ENCODE data around the gene ADAMTS12.
"Not testable (repeated sequence)": the region's sequence is repeated elsewhere in the genome, so short reads cannot be mapped to it uniquely, and the experiment has no call there.

Gene ADAMTS12

GRCh38 chr5:33891788-33892619, at the start of gene ADAMTS12:
ADAMTS12 (minus strand) TSS chr5:33891990; CDS start chr5:33891856, 134 bp downstream.
- in situ Hi-C loops (cut with MboI; ENCODE audit: low sequenced_read_pairs), result no loop called here

- in situ Hi-C loops (cut with MboI; ENCODE audit: low sequenced_read_pairs), result loop anchor here (25.0 kb wide), 1 partner anchor 504 kb away; the partner anchor contains the start of gene TARS1
Measured at GRCh38 chr5:33941090-33941489, 49.3 kb upstream of the ADAMTS12 start.

- in situ Hi-C loops (cut with MboI; ENCODE audit: low sequenced_read_pairs), result loop anchor here (25.0 kb wide), 1 partner anchor 502 kb away; the partner anchor contains the start of gene TARS1
Measured at GRCh38 chr5:33939556-33940262, 47.9 kb upstream of the ADAMTS12 start.

GRCh38 chr5:33938881-33939280, 47.1 kb upstream of the ADAMTS12 start:
- in situ Hi-C loops (cut with MboI; ENCODE audit: low sequenced_read_pairs), result loop anchor here (25.0 kb wide), 1 partner anchor 502 kb away; the partner anchor contains the start of gene TARS1

- in situ Hi-C loops (cut with MboI; ENCODE audit: low sequenced_read_pairs), result loop anchor here (25.0 kb wide), 1 partner anchor 501 kb away; the partner anchor contains the start of gene TARS1
Measured at GRCh38 chr5:33938507-33938796, 46.7 kb upstream of the ADAMTS12 start.

DNA sequence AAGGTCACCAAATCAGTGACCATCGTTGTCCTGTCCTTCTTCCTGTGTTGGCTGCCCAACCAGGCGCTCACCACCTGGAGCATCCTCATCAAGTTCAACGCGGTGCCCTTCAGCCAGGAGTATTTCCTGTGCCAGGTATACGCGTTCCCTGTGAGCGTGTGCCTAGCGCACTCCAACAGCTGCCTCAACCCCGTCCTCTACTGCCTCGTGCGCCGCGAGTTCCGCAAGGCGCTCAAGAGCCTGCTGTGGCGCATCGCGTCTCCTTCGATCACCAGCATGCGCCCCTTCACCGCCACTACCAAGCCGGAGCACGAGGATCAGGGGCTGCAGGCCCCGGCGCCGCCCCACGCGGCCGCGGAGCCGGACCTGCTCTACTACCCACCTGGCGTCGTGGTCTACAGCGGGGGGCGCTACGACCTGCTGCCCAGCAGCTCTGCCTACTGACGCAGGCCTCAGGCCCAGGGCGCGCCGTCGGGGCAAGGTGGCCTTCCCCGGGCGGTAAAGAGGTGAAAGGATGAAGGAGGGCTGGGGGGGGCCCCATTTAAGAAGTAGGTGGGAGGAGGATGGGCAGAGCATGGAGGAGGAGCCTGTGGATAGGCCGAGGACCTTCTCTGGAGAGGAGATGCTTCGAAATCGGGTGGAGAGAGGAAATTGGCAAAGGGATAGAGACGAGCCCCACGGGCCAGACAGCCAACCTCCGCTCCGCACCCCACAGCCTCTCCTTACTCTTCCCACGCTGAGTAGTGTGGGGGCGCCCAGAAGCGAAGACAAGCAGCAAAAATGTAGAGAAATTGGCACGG, 46.1 kb upstream of the ADAMTS12 start:
- in situ Hi-C loops (cut with MboI; ENCODE audit: low sequenced_read_pairs), result loop anchor here (25.0 kb wide), 1 partner anchor 501 kb away; the partner anchor contains the start of gene TARS1

DNA sequence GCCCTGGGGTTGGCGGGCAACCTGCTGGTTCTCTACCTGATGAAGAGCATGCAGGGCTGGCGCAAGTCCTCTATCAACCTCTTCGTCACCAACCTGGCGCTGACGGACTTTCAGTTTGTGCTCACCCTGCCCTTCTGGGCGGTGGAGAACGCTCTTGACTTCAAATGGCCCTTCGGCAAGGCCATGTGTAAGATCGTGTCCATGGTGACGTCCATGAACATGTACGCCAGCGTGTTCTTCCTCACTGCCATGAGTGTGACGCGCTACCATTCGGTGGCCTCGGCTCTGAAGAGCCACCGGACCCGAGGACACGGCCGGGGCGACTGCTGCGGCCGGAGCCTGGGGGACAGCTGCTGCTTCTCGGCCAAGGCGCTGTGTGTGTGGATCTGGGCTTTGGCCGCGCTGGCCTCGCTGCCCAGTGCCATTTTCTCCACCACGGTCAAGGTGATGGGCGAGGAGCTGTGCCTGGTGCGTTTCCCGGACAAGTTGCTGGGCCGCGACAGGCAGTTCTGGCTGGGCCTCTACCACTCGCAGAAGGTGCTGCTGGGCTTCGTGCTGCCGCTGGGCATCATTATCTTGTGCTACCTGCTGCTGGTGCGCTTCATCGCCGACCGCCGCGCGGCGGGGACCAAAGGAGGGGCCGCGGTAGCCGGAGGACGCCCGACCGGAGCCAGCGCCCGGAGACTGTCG, 45.4 kb upstream of the ADAMTS12 start:
- in situ Hi-C loops (cut with MboI; ENCODE audit: low sequenced_read_pairs), result loop anchor here (25.0 kb wide), 1 partner anchor 500 kb away; the partner anchor contains the start of gene TARS1

- in situ Hi-C loops (cut with MboI; ENCODE audit: low sequenced_read_pairs), result loop anchor here (25.0 kb wide), 1 partner anchor 499 kb away; the partner anchor contains the start of gene TARS1
Measured at GRCh38 chr5:33936381-33937016, 44.7 kb upstream of the ADAMTS12 start, which contains the start of gene RXFP3. RXFP3 (plus strand) TSS chr5:33936386; CDS start chr5:33936741, 355 bp downstream.

DNA sequence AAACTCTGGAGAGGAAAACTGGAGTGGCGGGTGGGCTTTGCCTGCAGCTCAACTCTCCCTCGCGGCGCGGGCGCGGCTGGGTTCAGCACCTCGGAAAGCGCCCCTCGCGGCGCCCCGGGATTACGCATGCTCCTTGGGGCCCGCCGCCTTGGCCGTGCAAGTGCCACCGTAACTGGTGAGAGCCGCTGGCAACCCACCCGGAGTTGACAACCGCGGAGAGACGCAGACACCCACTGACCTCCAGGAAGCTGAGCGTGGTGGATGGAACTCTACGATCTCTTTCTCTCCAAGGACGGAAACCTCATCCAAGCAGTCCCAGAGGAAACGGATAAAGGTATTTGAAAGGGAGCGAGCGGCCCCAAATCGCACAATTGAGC, 44.2 kb upstream of the ADAMTS12 start:
- in situ Hi-C loops (cut with MboI; ENCODE audit: low sequenced_read_pairs), result loop anchor here (25.0 kb wide), 1 partner anchor 499 kb away; the partner anchor contains the start of gene TARS1

GRCh38 chr5:33934176-33934575, 42.4 kb upstream of the ADAMTS12 start:
- in situ Hi-C loops (cut with MboI; ENCODE audit: low sequenced_read_pairs), result loop anchor here (25.0 kb wide), 1 partner anchor 497 kb away; the partner anchor contains the start of gene TARS1

DNA sequence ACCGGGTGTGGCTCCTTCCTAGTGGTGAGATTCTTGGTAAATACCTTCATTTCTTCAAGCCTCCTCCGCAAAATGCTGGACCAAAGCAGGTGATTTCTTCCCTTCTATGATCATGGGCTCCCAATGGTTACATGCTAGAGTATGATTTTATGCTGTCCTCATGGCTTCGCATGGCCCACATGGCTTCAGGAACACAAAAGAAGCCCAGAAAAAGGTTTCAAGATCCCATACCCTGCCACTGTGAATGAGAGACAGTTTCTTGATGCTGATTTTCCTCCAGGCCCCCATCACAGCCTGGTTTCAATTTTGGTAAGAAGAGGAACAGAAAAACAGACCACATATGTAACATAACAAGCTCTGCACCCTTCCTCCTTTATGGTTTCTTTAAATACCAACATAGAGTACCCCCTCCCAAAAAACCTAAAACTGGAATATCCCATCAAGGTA, 42.0 kb upstream of the ADAMTS12 start:
- in situ Hi-C loops (cut with MboI; ENCODE audit: low sequenced_read_pairs), result loop anchor here (25.0 kb wide), 1 partner anchor 496 kb away; the partner anchor contains the start of gene TARS1

DNA sequence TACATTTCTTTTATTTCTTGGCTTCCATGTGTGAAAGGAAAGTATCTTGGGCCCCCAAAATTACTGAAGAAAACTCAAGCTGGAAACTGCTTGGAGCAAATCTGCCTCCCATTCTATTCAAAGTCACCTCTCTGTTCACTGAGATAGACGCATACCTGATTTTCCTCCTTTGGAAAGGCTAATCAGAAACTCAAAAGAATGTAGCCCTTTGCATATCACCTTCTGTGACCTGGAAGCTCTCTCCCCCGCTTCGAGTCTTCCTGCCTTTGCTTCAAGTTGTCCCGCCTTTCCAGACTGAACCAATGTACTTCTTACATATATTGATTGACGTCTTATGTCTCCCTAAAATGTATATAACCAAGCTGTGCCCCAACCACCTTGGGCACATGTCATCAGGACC, 39.3 kb upstream of the ADAMTS12 start:
- in situ Hi-C loops (cut with MboI; ENCODE audit: low sequenced_read_pairs), result loop anchor here (25.0 kb wide), 1 partner anchor 494 kb away; the partner anchor contains the start of gene TARS1

DNA sequence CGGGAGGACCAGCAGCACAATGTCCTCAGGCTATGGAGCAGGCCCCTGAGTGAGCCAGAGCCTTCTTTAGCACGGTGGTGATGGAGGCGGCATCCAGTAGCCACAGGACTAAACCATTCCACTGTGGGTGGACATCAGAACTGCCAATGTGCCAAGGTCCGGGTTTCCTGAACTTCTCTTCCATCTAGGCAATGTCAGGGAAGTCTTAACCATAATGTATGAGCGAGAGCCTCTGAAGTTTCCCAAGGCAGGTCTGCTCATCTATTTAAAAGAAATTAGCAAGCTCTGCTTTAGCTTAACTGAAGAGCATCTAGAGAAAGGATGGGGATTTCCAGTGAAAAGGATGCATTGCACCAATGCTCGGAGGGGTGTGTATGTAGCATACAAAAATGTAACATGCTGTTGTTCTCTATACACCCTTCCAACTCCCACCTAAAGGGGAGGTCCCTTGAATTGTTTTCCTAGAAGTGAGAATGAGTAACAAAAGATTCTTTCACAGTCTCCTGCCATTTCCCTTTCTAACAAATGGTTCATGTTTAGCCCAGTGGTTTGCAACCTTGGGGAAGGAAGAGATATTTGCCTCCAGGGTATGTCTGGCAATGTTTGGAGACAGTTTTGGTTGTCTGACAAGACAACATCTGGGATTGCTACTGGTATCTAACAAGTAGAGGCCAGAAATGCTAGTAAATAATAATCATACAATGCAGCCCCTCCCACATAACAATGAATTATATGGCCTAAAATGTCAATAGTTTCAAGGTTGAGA, 38.3 kb upstream of the ADAMTS12 start:
- in situ Hi-C loops (cut with MboI; ENCODE audit: low sequenced_read_pairs), result loop anchor here (25.0 kb wide), 1 partner anchor 493 kb away; the partner anchor contains the start of gene TARS1

DNA sequence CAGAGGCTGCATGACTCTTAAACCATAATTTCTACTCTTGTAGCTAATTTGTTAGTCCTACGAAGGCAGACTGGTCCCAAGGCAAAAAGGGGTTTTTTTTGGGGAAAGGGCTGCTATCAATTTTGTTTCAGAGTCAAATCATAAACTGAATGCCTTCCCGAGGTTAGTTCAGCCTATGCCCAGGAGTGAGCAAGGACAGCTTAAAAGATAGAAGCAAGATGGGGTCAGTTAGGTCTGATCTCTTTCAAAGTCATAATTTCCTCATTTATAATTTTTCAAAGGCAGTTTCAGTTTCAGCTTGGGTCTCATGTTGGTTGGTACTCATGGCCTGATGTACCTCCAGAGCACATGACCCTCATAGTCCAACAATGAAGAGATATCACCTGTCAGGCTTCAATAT, 36.5 kb upstream of the ADAMTS12 start:
- in situ Hi-C loops (cut with MboI; ENCODE audit: low sequenced_read_pairs), result loop anchor here (25.0 kb wide), 1 partner anchor 491 kb away; the partner anchor contains the start of gene TARS1

- in situ Hi-C loops (cut with MboI; ENCODE audit: low sequenced_read_pairs), result loop anchor here (25.0 kb wide), 1 partner anchor 490 kb away; the partner anchor contains the start of gene TARS1
Measured at GRCh38 chr5:33927685-33928084, 35.9 kb upstream of the ADAMTS12 start.

DNA sequence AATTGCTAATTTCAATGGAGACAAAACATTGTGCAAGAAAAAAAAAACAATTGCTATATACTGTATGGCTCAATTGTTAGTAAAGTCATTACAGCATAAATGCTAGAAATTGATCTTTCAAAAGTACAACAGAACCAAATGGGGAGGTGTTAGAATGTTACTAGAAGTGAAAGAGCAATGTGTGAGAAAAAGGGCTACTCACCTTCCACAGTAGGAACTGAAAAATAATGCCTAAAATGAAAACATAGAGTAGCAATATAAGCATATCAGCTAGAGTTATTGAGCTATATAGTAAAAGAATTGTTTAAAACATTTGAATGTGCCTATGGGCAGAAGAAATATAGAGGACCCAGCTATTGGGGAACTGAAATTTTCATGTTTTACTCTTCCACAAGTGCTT, 33.5 kb upstream of the ADAMTS12 start:
- in situ Hi-C loops (cut with MboI; ENCODE audit: low sequenced_read_pairs), result loop anchor here (25.0 kb wide), 1 partner anchor 488 kb away; the partner anchor contains the start of gene TARS1

DNA sequence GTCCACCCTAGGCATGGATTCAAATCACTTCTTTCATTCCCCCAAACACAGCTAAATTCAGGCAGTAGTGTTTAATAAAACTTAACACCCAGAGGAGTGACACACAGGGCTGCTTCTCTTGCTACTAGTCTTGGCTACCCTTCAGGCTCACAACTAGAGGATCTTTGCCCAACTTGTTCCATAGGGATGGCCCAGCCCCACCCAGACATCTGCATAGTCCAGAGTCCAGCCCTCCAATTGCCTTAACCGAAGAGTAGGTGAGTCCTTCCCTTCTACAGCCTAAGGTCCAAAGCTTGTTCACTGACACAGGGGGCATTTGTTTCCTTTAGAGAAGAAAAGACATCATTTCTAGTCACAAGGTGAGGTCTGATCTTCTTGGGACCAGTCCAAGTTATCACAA, 29.2 kb upstream of the ADAMTS12 start:
- in situ Hi-C loops (cut with MboI; ENCODE audit: low sequenced_read_pairs), result no loop called here

- in situ Hi-C loops (cut with MboI; ENCODE audit: low sequenced_read_pairs), result not testable (repeated sequence)
Measured at GRCh38 chr5:33914844-33915243, 23.1 kb upstream of the ADAMTS12 start.

Measured in HL-60/S4 treated with retinoic acid at 250 ng/mL for 4 days and 3 days (cell line).